Left ventricle myocardium inferior (tissue), 1 donor: Measurements from ENCODE around the gene DGAT2. TPM values are rescaled to one million over a fixed set of nuclear protein-coding genes. Genes with fewer than 3 reads are reported as not detected.

Source experiments
- DNase-seq: peaks from one replicate; pipeline ENCODE4 v3.0.0-alpha.2; 2020
- H3K27ac ChIP-seq: fragments of 200-600 bp; replicated peaks from 2 replicates; pipeline ENCODE4 v1.8.0; 2021
- H3K27me3 ChIP-seq: fragments of 200-600 bp; 2 replicates; pipeline ENCODE4 v1.8.0; 2021; ENCODE audit warnings: low read depth
- H3K36me3 ChIP-seq: fragments of 200-600 bp; 2 replicates; pipeline ENCODE4 v1.8.0; 2021
- H3K4me1 ChIP-seq: fragments of 200-600 bp; 2 replicates; pipeline ENCODE4 v1.8.0; 2021
- H3K4me3 ChIP-seq: fragments of 200-600 bp; 2 replicates; pipeline ENCODE4 v1.8.0; 2021; ENCODE audit warnings: mild to moderate bottlenecking, moderate library complexity
- H3K9me3 ChIP-seq: fragments of 200-600 bp; replicated peaks from 2 replicates; pipeline ENCODE4 v1.8.0; 2021
- intact Hi-C: fragments of 100-400 bp; cut with micrococcal nuclease; formaldehyde crosslinking; loops from one replicate; pipeline ENCODE4 v1.11.0; 2022
- total RNA-seq: library from RNA; stranded (reverse); fragmentation: NEBNext Ultra II Directional; extraction: Animal tissue kit (Norgen Biotek cat#: 25700); gene quantifications from one replicate; pipeline ENCODE4 v1.2.1, GENCODE V29; 2021
- TF ChIP-seq, protein P1 (sequence below): fragments of 200-600 bp; IDR thresholded peaks from 2 replicates; pipeline ENCODE4 v1.8.0; 2021; ENCODE audit warnings: antibody characterized with exemption, mild to moderate bottlenecking, borderline replicate concordance
- donor health status: DM: no; HTN: yes; CAD: no; lungs with severe emphysema.

Gene DGAT2
- total RNA-seq, 1 donor from 2014 or later = 6.9 TPM

DNA sequence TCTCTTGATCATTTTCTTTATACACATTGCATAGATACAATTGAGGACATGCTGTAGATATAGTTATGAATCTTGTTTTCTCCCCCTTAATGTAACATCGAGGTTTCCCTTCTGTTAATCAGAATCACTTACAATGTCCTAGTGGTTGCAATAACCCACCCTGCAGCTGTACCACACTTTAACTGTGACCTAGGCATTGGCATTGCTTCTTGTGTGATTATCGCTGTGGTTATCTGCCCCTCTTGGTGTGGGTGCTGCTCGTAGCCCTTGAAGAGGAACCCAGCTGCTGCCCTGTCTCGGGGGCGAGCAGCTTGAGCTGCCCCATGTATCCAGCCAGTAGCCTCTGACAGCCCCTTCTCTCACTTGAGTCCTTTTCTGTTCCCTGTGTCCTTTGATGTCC lies 1.5 kb downstream of the DGAT2 start:
- no peak overlapping the region for H3K4me3 ChIP-seq
- no peak for DNase-seq
- H3K36me3 ChIP-seq = no peaks in the 10 kb centered on the region
- intact Hi-C loops = no loop called here
- no peaks in the 10 kb centered on the region for H3K9me3 ChIP-seq
- TF ChIP-seq, protein P1, sequence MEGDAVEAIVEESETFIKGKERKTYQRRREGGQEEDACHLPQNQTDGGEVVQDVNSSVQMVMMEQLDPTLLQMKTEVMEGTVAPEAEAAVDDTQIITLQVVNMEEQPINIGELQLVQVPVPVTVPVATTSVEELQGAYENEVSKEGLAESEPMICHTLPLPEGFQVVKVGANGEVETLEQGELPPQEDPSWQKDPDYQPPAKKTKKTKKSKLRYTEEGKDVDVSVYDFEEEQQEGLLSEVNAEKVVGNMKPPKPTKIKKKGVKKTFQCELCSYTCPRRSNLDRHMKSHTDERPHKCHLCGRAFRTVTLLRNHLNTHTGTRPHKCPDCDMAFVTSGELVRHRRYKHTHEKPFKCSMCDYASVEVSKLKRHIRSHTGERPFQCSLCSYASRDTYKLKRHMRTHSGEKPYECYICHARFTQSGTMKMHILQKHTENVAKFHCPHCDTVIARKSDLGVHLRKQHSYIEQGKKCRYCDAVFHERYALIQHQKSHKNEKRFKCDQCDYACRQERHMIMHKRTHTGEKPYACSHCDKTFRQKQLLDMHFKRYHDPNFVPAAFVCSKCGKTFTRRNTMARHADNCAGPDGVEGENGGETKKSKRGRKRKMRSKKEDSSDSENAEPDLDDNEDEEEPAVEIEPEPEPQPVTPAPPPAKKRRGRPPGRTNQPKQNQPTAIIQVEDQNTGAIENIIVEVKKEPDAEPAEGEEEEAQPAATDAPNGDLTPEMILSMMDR = no peak
- peaks cover 43% of the 10 kb centered on the region for H3K27me3 ChIP-seq
- peaks cover 21% of the 10 kb centered on the region for H3K4me1 ChIP-seq
- H3K27ac ChIP-seq = no peak overlapping the region

DNA sequence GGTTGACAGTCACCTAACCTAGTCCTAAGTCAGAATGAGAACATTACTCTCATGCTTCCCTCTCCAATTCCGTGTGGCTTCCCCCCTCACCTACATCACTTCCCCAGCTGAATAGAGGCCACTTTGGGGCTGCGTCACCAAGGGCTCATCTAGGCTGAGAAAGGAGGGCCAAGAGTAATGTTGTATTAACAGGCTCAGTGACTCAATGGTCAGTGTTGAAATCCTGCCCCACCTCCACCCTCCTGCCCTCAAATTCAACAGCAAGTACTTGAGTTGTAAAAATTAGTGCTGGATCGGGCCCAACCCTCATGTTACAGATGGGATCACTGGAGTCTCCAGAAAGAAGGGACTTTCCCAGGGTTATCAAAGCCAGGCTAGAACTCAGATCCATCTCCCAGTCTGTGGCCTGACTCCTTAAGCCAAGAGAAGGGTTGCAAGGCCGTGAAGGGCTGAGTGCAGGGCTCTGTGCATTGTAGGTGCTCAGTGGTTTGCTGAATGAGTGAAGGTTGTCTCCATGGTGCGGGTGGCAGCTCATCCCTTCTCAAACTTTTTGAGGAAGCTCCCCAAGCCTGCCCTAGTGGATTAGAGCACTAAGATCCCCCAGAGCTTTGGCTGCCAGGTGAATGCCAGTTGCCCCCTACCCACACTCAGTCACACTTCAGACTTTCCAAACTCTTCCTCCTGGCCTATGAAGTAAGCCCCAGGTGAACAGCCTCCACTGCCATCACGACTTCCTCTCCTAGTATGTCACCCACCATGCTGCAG lies 3.2 kb downstream of the DGAT2 start:
- Histone ChIP-seq H3K27me3 (peaks cover 28% of the 10 kb centered on the region), H3K27ac (no peak overlapping the region), H3K9me3 (no peaks in the 10 kb centered on the region), H3K4me3 (no peak overlapping the region), H3K4me1 (peaks cover 21% of the 10 kb centered on the region), H3K36me3 (no peaks in the 10 kb centered on the region)
- DNase-seq = no peak
- TF ChIP-seq, protein P1 = no peak
- intact Hi-C loops = no loop called here

DNA sequence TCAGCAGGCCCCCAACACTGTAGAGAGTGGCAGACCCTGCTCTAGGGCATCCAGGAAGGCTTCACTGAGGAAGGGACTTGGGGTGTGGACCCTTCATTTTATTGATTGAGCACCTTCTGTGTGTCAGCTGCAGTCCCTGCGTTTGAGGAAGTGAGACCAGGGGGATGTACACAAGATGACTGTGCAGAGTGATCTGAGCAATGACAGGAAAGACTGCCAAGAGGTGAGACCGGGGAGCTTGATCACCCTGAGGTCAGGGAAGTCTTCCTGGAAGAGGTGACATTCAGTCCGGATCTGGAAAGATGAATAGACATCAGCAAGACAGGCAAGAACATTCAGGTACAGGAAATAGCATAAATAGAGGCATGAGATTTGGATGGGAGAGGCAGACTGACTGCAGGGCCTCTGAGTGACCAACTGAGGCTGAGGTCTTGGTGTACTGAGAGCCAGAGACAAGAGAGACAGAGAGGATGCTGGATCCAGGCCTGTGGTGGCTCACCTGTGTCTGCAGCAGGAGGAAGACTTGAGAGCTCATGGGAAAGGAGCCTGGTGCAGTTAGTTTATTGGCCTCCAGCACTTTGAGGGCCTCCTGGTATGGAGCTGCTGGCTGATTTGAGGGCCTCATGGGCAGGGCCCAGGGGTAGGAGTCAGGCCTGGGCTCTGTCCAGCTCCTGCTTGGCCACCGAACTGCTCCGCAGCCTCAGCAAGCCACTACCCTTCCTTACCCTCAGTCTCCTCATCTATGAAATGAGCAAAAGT lies 5.2 kb downstream of the DGAT2 start:
- H3K4me1 ChIP-seq = peaks cover 9% of the 10 kb centered on the region
- intact Hi-C loops = no loop called here
- no peaks in the 10 kb centered on the region for H3K9me3 ChIP-seq
- DNase-seq = no peak
- peaks cover 8% of the 10 kb centered on the region for H3K27me3 ChIP-seq
- H3K27ac ChIP-seq = no peak overlapping the region
- no peaks in the 10 kb centered on the region for H3K36me3 ChIP-seq
- H3K4me3 ChIP-seq = no peak overlapping the region
- TF ChIP-seq, protein P1 = no peak

DNA sequence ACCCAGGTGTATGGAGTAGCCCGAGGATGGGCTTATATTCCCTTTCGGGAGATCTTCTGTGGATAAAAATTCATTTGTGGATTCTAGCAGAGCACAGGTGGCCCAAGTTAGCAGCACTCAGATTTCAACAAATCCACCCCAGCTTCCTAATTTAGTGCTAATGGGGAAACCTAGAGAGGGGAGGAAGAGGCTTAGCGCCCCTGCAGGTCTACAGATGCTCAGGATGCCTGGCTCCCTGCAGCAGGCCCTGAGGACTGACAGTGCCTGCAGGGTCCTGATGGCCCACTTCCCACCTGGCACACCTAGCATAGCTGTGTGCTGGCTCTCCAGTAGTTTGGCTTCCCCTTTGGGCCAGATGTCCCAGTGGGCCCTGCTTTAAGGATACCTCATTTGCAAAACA lies 6.5 kb downstream of the DGAT2 start:
- no peaks in the 10 kb centered on the region for H3K9me3 ChIP-seq
- TF ChIP-seq, protein P1 = no peak
- intact Hi-C loops = no loop called here
- H3K27ac ChIP-seq = no peak overlapping the region
- no peaks in the 10 kb centered on the region for H3K36me3 ChIP-seq
- no peak overlapping the region for H3K4me3 ChIP-seq
- no peak for DNase-seq
- no peaks in the 10 kb centered on the region for H3K4me1 ChIP-seq
- no peaks in the 10 kb centered on the region for H3K27me3 ChIP-seq

DNA sequence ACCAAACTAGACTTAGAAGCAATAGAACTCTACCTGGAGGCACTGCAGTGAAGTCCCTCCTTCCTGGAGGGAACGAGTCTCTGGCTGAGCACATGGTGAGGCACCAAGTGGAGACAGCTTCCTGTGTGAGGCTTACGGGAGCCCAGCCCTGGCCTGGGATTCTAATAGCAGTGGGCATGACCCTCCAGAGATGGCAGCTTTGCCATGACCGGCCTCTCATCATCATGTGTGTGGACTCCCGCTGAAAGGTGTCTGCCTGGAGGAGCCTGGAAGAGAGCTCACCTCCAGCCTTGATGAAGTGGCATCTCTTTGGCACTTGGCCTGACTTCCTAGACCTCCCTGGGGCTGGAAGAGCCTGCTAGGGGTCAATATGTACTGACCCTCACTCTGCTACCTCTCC lies 8.0 kb downstream of the DGAT2 start:
- TF ChIP-seq, protein P1 = no peak
- H3K4me3 ChIP-seq = no peak overlapping the region
- H3K9me3 ChIP-seq = no peaks in the 10 kb centered on the region
- no peak overlapping the region for H3K27ac ChIP-seq
- H3K4me1 ChIP-seq = no peaks in the 10 kb centered on the region
- no peak for DNase-seq
- H3K36me3 ChIP-seq = no peaks in the 10 kb centered on the region
- intact Hi-C loops = no loop called here
- H3K27me3 ChIP-seq = no peaks in the 10 kb centered on the region
